Adipocyte (in vitro differentiated cells): ENCODE results near the gene GRIN3B.

Experiments used
- DNase-seq: peaks from one replicate; pipeline ENCODE4 v3.0.0-alpha.2; 2015; ENCODE audit warnings: low read depth
- H3K27me3 ChIP-seq: replicated peaks from 2 replicates; pipeline ENCODE4 v1.7.0; 2013; ENCODE audit warnings: mild to moderate bottlenecking, low read length, moderate library complexity; ENCODE audit not compliant: control insufficient read depth, insufficient read depth
- H3K36me3 ChIP-seq: 2 replicates; pipeline ENCODE4 v1.7.0; 2013; ENCODE audit warnings: low read length, mild to moderate bottlenecking, moderate library complexity; ENCODE audit not compliant: control insufficient read depth, insufficient read depth, severe bottlenecking
- H3K4me1 ChIP-seq: 2 replicates; pipeline ENCODE4 v1.7.0; 2013; ENCODE audit warnings: mild to moderate bottlenecking, low read length, moderate library complexity; ENCODE audit not compliant: control insufficient read depth, insufficient read depth
- H3K4me3 ChIP-seq: 2 replicates; pipeline ENCODE4 v1.7.0; 2013; ENCODE audit warnings: mild to moderate bottlenecking, low read length, moderate library complexity
- H3K9ac ChIP-seq: 2 replicates; pipeline ENCODE4 v1.7.0; 2013; ENCODE audit warnings: mild to moderate bottlenecking, low read length, moderate library complexity
- H3K9me3 ChIP-seq: 2 replicates; pipeline ENCODE4 v1.7.0; 2013; ENCODE audit warnings: mild to moderate bottlenecking, low read length, moderate library complexity; ENCODE audit not compliant: control insufficient read depth

The GRIN3B gene

GRCh38 chr19:970695-971094 lies 29.5 kb upstream of the GRIN3B start:
- no peak for DNase-seq
- Histone ChIP-seq H3K4me3 (no peak overlapping the region), H3K36me3 (peaks cover 50% of the 10 kb centered on the region), H3K27me3 (no peaks in the 10 kb centered on the region), H3K9me3 (peaks cover 4% of the 10 kb centered on the region), H3K9ac (no peak overlapping the region), H3K4me1 (no peaks in the 10 kb centered on the region)

GRCh38 chr19:971795-972194 lies 28.4 kb upstream of the GRIN3B start:
- no peak for DNase-seq

GRCh38 chr19:972281-972680 lies 27.9 kb upstream of the GRIN3B start:
- no peak overlapping the region for H3K9ac ChIP-seq
- H3K4me3 ChIP-seq = no peak overlapping the region
- peaks cover 4% of the 10 kb centered on the region for H3K9me3 ChIP-seq
- H3K36me3 ChIP-seq = peaks cover 40% of the 10 kb centered on the region
- no peaks in the 10 kb centered on the region for H3K4me1 ChIP-seq
- DNase-seq = no peak
- no peaks in the 10 kb centered on the region for H3K27me3 ChIP-seq

More at GRCh38 chr19:971795-972194, 28.4 kb upstream of the GRIN3B start:
- Histone ChIP-seq H3K4me3 (no peak overlapping the region), H3K27me3 (no peaks in the 10 kb centered on the region), H3K9me3 (peaks cover 4% of the 10 kb centered on the region), H3K9ac (no peak overlapping the region), H3K4me1 (no peaks in the 10 kb centered on the region), H3K36me3 (peaks cover 45% of the 10 kb centered on the region)

- no peaks in the 10 kb centered on the region for H3K27me3 ChIP-seq
- peaks cover 4% of the 10 kb centered on the region for H3K9me3 ChIP-seq
- no peak for DNase-seq
- no peak overlapping the region for H3K4me3 ChIP-seq
- H3K9ac ChIP-seq = no peak overlapping the region
- H3K36me3 ChIP-seq = peaks cover 29% of the 10 kb centered on the region
- H3K4me1 ChIP-seq = no peaks in the 10 kb centered on the region
These were observed 26.3 kb upstream of the GRIN3B start for GRCh38 chr19:973726-974563.

GRCh38 chr19:974564-975257 lies 25.5 kb upstream of the GRIN3B start:
- Histone ChIP-seq H3K27me3 (no peaks in the 10 kb centered on the region), H3K9me3 (peaks cover 4% of the 10 kb centered on the region), H3K4me3 (no peak overlapping the region), H3K36me3 (peaks cover 22% of the 10 kb centered on the region), H3K4me1 (no peaks in the 10 kb centered on the region), H3K9ac (no peak overlapping the region)
- no peak for DNase-seq

- no peak overlapping the region for H3K9ac ChIP-seq
- peaks cover 7% of the 10 kb centered on the region for H3K4me1 ChIP-seq
- peaks cover 6% of the 10 kb centered on the region for H3K36me3 ChIP-seq
- no peaks in the 10 kb centered on the region for H3K9me3 ChIP-seq
- no peak overlapping the region for H3K4me3 ChIP-seq
- DNase-seq = no peak
- no peaks in the 10 kb centered on the region for H3K27me3 ChIP-seq
These were observed 23.7 kb upstream of the GRIN3B start for GRCh38 chr19:976476-976875.

GRCh38 chr19:977058-977464 lies 23.2 kb upstream of the GRIN3B start:
- H3K27me3 ChIP-seq = no peaks in the 10 kb centered on the region
- H3K9ac ChIP-seq = no peak overlapping the region
- peaks cover 7% of the 10 kb centered on the region for H3K4me1 ChIP-seq
- DNase-seq = no peak
- H3K9me3 ChIP-seq = no peaks in the 10 kb centered on the region
- no peak overlapping the region for H3K4me3 ChIP-seq
- H3K36me3 ChIP-seq = peaks cover 3% of the 10 kb centered on the region

GRCh38 chr19:979318-979741 lies 20.9 kb upstream of the GRIN3B start:
- Histone ChIP-seq H3K4me3 (no peak overlapping the region), H3K9ac (no peak overlapping the region), H3K4me1 (peaks cover 16% of the 10 kb centered on the region), H3K9me3 (no peaks in the 10 kb centered on the region), H3K27me3 (no peaks in the 10 kb centered on the region), H3K36me3 (no peaks in the 10 kb centered on the region)
- no peak for DNase-seq

- Histone ChIP-seq H3K36me3 (no peaks in the 10 kb centered on the region), H3K4me1 (peaks cover 21% of the 10 kb centered on the region), H3K9me3 (no peaks in the 10 kb centered on the region), H3K4me3 (no peak overlapping the region), H3K9ac (no peak overlapping the region), H3K27me3 (no peaks in the 10 kb centered on the region)
- no peak for DNase-seq
These were observed 19.9 kb upstream of the GRIN3B start for GRCh38 chr19:980133-980998.

GRCh38 chr19:982567-983170 lies 17.6 kb upstream of the GRIN3B start:
- Histone ChIP-seq H3K27me3 (no peaks in the 10 kb centered on the region), H3K36me3 (peaks cover 5% of the 10 kb centered on the region), H3K9me3 (no peaks in the 10 kb centered on the region), H3K9ac (peak overlapping the region; percentile 51), H3K4me1 (peaks cover 21% of the 10 kb centered on the region), H3K4me3 (peak overlapping the region; percentile 73)
- peak; percentile 84 for DNase-seq
